ENCODE results near the gene ERC1. TPM values are rescaled to one million over a fixed set of nuclear protein-coding genes. Genes with fewer than 3 reads are reported as not detected.

The ERC1 gene
- total and polyA plus RNA-seq, 2 of the 4 experiments (the other 2 are of a cell fraction) = 11.6 to 25.6 TPM

- Histone ChIP-seq H3K56ac (ENCODE audit: extremely low read depth, insufficient read depth, low read length) (no peak overlapping the region), H4K8ac (ENCODE audit: low read depth in 2 of 2, low read length in 2 of 2) (no peak overlapping the region), H3K27me3 (ENCODE audit: control insufficient read depth, insufficient read depth, low read length) (no peaks in the 10 kb centered on the region), H4K5ac (ENCODE audit: low read depth, low read length) (no peak overlapping the region), H2AK5ac (ENCODE audit: low read depth, low read length) (no peak overlapping the region), H3K9ac (ENCODE audit: low read depth, low read length) (no peak overlapping the region), H3K18ac (ENCODE audit: low read depth, low read length) (no peak overlapping the region), H3K4ac (ENCODE audit: low read depth, low read length) (no peak overlapping the region), H2BK120ac (ENCODE audit: low read depth, low read length) (no peak overlapping the region), H2AK9ac (replicated peaks; ENCODE audit: low read depth, low read length, poor library complexity) (no peak overlapping the region), H3K9me3 (ENCODE audit: control insufficient read depth, insufficient read depth, low read length) (no peaks in the 10 kb centered on the region), H3K79me1 (ENCODE audit: low read depth in 1 of 2, low read length in 2 of 2) (peaks cover 0 to 7% of the 10 kb centered on the region in 2 experiments; a peak in 2 of 4 replicates), H3K9me1 (ENCODE audit: insufficient read depth, low read length) (0 out of 2 replicates have a peak, but pooled peaks cover 3% of the 10 kb centered on the region), H3K4me1 (ENCODE audit: control insufficient read depth, insufficient read depth, low read length) (peaks cover 2% of the 10 kb centered on the region; the same call in 1 of the 2 replicates), H3K4me2 (ENCODE audit: low read depth, low read length) (no peak overlapping the region), H4K20me1 (ENCODE audit: insufficient read depth, low read length) (no peaks in the 10 kb centered on the region), H3K14ac (replicated peaks; ENCODE audit: low read depth, low read length) (no peak overlapping the region), H3K4me3 (ENCODE audit: insufficient read depth, low read depth, low read length) (no peak overlapping the region), H2BK15ac (ENCODE audit: low read depth, low read length) (no peak overlapping the region), H3K23ac (ENCODE audit: low read depth, low read length) (no peak overlapping the region), H2BK5ac (ENCODE audit: low read depth, low read length, poor library complexity, severe bottlenecking) (no peak overlapping the region), H2BK20ac (ENCODE audit: low read depth, low read length) (no peak overlapping the region), H2AFZ (replicated peaks; ENCODE audit: low read length, poor library complexity) (no peak overlapping the region), H4K91ac (ENCODE audit: insufficient read depth, low read depth, low read length) (no peak overlapping the region), H3K27ac (ENCODE audit: insufficient read depth, low read length) (no peak overlapping the region), H3K36me3 (ENCODE audit: control insufficient read depth, insufficient read depth, low read length) (no peaks in the 10 kb centered on the region)
- dilution Hi-C loops (cut with HindIII; ENCODE audit: low sequenced_read_pairs, unreplicated experiment) (no loop called here), in situ Hi-C loops (cut with MboI; ENCODE audit: low sequenced_read_pairs) (no loop called here), intact Hi-C loops (cut with micrococcal nuclease) (no loop called here)
- no TSS peak for BruUV-seq (replicated peaks)
- ATAC-seq (ENCODE audit: low read depth) (no peak), DNase-seq (no peak)
- no peak for TF ChIP-seq RCOR1 (IDR thresholded peaks at IDR 0.05; ENCODE audit: insufficient replicate concordance, low read length)
- no peak for TF ChIP-seq FOS (IDR thresholded peaks at IDR 0.05; ENCODE audit: low read depth, low read length)
- TF ChIP-seq MXI1 (IDR thresholded peaks at IDR 0.05; ENCODE audit: borderline replicate concordance, low read depth, low read length) = no peak
- no CpG with 5 or more reads among the region's 3 CpGs for WGBS, 2 experiments (ENCODE audit: extremely low coverage in 2 of 2, insufficient read length in 1 of 2)
- ChIA-PET POLR2A (ENCODE audit: unreplicated experiment) (no interaction called here), CTCF (no interaction called here)
Measured at GRCh38 chr12:1401891-1402290, 410.9 kb downstream of the ERC1 start.
